HG02642 (cell line): ENCODE results near the gene CBX6.
"Not testable (repeated sequence)": the region's sequence is repeated elsewhere in the genome, so short reads cannot be mapped to it uniquely, and the experiment has no call there.

Source experiments
- ATAC-seq: cut with Tn5 transposase; IDR thresholded peaks from one replicate; pipeline ENCODE4 v1.9.1; 2021; ENCODE audit warnings: mild to moderate bottlenecking; ENCODE audit not compliant: unreplicated experiment, poor library complexity

The CBX6 gene

DNA sequence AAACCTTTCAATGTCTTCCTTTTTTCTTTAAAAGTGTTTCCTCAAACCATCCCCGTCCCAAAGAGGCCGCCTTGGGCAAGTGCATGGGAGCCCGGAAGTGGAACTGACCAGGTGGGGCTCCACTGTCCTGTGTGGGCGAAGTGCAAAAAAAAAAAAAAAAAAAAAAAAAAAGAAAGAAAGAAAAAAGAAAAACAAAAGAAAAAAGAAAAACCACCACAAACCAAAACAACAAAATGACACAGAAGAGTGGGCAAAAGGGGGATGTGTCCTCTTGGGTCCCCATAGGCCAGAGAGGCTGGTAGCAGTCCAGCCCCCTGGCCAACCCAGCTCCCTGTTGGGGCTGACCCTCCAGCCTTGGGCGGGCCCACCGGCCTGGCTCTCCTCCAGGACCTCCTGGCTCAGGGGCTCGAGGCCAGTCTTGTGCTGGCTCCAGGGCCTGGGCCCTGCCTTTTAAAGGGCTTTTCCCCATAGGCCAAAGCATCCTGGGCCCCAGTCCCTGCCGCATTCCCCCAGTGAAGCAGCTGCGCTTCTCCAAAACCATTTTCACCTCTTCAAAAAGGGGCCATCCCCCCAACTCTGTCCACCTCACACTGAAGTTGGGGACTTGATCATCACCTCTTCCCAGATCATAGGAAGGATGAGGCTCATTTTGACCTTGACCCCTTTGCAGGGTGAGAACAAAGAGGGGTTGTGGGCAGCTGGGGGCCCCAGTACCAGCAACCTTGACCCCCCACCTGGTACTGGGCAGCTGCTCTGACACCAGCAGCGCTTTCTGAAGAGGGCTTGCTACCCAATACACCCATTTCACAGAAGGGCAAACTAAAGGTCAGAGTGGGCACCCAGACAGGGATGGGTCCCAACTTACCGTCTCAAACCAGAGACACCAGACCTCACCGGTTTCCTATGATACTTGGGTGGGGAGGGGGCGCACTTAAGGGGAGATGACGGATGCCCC, 9.4 kb downstream of the CBX6 start:
- no peak for ATAC-seq

DNA sequence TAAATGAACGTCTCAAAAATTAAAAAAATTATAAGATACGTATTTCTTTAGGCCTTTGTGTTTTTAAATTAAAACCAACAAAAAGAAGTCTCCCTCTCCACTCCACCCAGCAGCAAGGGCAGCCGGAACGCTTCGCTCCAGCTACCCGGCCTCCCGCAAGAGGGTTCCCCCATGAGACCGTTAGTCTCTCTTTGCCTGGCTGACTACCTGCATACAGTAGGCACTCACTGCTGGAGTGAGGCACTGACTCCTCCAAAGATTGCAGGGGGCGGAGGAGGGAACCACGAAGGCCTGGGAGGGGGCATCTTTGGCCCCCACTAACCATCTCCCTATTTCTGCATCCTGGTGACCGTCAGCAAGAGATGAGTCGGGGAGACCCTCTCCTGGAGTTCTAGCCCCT, 10.1 kb downstream of the CBX6 start:
- no peak for ATAC-seq

DNA sequence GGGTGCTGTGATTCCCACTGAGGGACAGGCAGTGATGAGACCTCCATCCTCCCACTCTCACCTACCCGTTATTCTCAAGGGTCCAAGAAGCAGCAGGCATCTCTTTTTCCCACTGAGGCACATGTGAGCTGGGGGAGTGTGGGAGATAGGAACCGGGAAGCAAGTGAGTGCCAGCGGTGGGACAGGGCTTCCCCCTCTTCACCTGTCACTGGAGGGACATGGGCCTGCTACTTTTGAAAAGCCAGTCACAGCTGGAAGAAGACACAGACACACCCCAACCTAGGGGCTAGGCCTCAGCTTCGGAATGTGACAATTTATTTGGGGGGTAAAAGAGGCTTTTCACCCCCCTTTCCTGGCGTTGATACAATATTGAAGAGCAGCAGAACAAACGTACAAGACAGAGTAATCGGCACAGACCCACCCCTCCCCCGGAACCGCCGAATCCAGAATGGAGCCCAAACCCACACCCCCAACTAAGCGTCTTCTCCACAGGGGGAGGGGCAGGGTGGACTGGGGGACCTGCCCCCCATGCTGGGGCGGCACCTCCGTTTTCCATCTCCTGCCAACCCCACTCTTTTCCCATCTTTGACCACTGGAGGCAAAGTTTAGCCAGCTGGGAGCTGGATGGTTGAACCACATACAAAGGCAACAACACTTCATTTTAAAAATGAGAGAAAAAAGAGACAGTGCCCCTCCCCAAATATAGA, 10.7 kb downstream of the CBX6 start:
- no peak for ATAC-seq

- ATAC-seq, result no peak
Measured at GRCh38 chr22:38860283-38861169, 11.5 kb downstream of the CBX6 start.

GRCh38 chr22:38859581-38860282, 12.3 kb downstream of the CBX6 start:
- ATAC-seq, result no peak

DNA sequence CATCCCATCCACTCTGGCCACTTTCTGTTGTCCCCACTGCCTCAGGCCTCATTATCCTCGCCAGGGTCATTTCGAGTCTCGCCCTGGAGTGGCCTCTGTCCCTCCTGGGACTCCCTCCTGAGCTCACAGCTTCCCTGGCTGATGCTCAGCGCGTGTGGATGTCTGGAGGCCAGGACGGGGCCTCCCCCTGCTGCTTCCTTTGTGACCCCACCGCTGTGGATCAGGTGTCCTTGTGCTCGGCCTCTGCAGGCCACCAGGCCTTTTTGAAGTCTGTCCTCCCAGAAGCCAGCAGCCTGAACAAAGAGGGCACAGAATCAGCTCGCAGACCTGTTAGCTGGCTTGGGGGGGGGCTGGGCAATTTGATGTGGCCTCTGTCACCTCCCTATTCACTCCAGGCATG, 13.5 kb downstream of the CBX6 start:
- ATAC-seq, result no peak

- ATAC-seq, result not testable (repeated sequence)
Measured at GRCh38 chr22:38854476-38854875, 17.5 kb downstream of the CBX6 start.

- ATAC-seq, result not testable (repeated sequence)
Measured at GRCh38 chr22:38853883-38854282, 18.1 kb downstream of the CBX6 start.

GRCh38 chr22:38853196-38853651, 18.8 kb downstream of the CBX6 start:
- ATAC-seq, result no peak

DNA sequence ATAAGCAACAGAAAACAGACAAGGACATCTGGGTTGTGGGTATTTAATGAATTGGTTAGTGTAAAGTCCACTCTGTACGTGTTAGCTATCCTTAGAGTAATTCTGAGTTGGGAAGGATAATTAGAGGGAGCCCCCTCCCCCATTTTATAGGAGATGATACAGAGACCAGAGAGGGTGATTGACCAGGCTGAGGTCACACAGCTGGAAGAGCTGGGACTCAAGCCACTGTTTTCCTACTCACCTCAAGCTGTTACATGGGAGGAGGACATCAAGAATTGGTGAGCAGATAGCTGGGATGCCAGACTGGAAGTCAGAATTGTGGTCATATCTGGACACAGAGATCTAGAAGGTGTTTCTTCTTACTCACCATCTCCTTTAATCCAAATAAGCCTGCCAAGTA, 19.5 kb downstream of the CBX6 start:
- no peak for ATAC-seq

- no peak for ATAC-seq
Measured at GRCh38 chr22:38850941-38851849, 20.8 kb downstream of the CBX6 start.

- ATAC-seq, result no peak
Measured at GRCh38 chr22:38850399-38850798, 21.6 kb downstream of the CBX6 start.

- no peak for ATAC-seq
Measured at GRCh38 chr22:38849811-38850210, 22.2 kb downstream of the CBX6 start.

DNA sequence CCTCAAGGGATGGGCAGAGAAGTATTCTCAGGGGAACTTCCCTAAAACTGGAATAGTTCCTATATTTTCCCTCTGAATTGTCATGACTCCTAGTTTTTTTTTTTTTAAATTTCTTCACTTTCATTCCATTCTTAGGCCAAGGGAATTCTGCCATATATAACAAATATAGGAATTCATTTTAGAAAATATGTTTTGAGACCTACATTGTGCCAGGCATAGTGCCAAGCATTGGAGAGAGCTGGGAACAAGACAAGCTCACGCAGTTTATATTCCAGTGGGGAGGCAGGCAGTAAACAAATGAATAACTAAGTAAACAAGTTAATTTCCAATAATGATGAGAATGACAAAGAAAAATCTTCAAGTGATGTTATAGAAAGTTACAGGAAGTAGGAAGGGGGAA, 25.6 kb downstream of the CBX6 start:
- no peak for ATAC-seq

GRCh38 chr22:38845004-38845740, 26.8 kb downstream of the CBX6 start:
- ATAC-seq, result no peak

DNA sequence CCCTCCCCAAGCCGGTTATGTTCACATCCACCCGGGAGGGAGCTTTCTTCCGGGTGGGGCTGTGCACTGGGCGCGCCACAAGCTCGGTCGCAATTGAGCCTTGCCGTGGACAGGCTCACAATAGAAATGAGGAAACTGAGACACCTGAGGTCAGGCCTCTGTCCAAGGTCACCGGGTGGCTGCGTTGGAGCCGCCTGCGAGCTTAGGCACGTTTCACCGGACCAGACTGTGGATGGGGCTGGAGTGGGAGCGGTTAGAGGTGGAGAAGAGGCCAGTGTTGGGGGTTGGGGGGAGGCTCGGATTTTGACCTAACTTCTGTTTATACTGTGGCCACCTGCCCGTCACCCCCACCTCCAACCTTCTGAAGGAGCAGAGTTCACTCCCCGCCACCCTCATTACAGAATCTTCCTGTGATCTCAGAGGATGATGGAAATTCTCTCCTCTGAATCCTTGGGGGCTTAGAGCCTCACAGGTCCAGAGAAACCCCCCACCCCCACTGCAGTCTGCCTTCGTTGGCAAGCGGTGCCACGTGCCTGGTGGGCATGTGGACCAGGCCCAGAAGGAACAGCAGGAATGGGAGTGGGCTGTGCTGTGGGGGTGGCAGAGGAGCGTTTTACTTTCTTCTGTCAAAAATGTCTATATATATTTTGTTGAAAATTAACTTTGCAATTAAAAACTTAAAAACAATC, 27.6 kb downstream of the CBX6 start:
- ATAC-seq, result no peak

GRCh38 chr22:38843657-38844314, 28.2 kb downstream of the CBX6 start, which contains the start of gene NPTXR:
Gene NPTXR (minus strand): TSS chr22:38844028.
- no peak for ATAC-seq
